ENCODE data around the gene GABBR1.

DNA sequence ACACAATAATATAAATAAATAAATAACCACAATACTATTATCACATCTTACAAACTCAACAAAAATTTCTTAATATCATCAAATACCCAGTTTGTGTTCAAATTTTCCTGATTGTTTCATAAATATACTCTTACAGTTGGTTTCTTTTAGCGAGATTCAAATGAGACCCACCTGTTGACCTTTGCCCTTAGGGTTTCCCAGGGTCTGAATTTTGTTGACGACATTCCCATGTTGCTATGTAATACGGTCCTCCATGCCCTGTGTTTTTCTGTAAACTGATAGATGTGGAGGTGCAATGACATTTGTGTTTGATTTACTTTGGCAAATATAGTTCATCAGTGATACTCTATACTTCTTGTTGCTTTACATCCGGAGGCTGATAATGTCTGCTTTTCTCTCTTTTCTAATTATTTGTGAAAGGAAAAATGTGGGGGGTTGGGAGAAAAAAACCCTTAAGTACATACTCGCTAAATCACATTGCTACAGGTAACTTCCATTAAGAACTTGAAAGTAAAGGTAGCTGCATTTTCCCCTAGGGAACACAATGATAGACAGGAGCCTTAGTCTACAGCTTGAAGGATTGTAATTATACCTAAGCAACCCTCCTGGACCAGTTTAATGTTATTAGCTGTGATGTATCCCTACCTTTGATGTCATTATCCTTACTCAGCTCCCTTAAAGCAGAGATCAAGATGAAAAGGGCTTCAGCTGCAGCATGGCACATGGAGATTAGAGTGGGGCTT, 30.5 kb upstream of the GABBR1 start:
- TF ChIP-seq POLR2A (IDR thresholded peaks at IDR 0.05; ENCODE audit: low read depth, low read length) = no peak
- TF ChIP-seq, protein P1, sequence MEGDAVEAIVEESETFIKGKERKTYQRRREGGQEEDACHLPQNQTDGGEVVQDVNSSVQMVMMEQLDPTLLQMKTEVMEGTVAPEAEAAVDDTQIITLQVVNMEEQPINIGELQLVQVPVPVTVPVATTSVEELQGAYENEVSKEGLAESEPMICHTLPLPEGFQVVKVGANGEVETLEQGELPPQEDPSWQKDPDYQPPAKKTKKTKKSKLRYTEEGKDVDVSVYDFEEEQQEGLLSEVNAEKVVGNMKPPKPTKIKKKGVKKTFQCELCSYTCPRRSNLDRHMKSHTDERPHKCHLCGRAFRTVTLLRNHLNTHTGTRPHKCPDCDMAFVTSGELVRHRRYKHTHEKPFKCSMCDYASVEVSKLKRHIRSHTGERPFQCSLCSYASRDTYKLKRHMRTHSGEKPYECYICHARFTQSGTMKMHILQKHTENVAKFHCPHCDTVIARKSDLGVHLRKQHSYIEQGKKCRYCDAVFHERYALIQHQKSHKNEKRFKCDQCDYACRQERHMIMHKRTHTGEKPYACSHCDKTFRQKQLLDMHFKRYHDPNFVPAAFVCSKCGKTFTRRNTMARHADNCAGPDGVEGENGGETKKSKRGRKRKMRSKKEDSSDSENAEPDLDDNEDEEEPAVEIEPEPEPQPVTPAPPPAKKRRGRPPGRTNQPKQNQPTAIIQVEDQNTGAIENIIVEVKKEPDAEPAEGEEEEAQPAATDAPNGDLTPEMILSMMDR (IDR thresholded peaks at IDR 0.05; ENCODE audit: extremely low read depth in 1 of 2, insufficient read depth in 1 of 2, low read depth in 1 of 2, low read length in 2 of 2) = no peak
- TF ChIP-seq MYC (IDR thresholded peaks at IDR 0.05; ENCODE audit: low read depth, low read length) = no peak
- no peak for TF ChIP-seq JUN (IDR thresholded peaks at IDR 0.05; ENCODE audit: borderline replicate concordance, insufficient read depth, insufficient read length, low read depth)
- no peak for TF ChIP-seq EZH2 (IDR thresholded peaks at IDR 0.05; ENCODE audit: borderline replicate concordance, low read depth, low read length, severe bottlenecking)
- no peak for TF ChIP-seq POLR2AphosphoS5 (IDR thresholded peaks at IDR 0.05; ENCODE audit: insufficient read depth, low read depth, low read length)

All from endothelial cell of umbilical vein (primary cell).